Panc1 (cell line): ENCODE results near the gene PARP3. TPM values are rescaled to one million over a fixed set of nuclear protein-coding genes. Genes with fewer than 3 reads are reported as not detected.
A peak's percentile ranks its signal among the peaks of the same experiment; 100 is the strongest.
"Not testable (repeated sequence)": the region's sequence is repeated elsewhere in the genome, so short reads cannot be mapped to it uniquely, and the experiment has no call there.

Experiments
- ATAC-seq: fragments of 200-7000 bp; cut with Tn5 transposase; 2 replicates; pipeline ENCODE4 v1.9.1; 2020; ENCODE audit warnings: mild to moderate bottlenecking, moderate library complexity
- BruUV-seq: library from RNA; stranded (reverse); fragments of 400-500 nt; replicated peaks from 2 replicates; lab custom pipeline; 2021; lab: Mats Ljungman, UMichigan
- CTCF ChIA-PET: fragments of 300-600 bp; sonication (Branson Sonifier 250); formaldehyde crosslinking; loops from one replicate; lab custom pipeline; 2022; ENCODE audit warnings: antibody characterized with exemption; lab: Charles Lee
- POLR2A ChIA-PET: fragments of 300-600 bp; sonication (Branson Sonifier 250); formaldehyde crosslinking; loops from one replicate; lab custom pipeline; 2022; ENCODE audit warnings: antibody characterized with exemption; lab: Charles Lee
- DNase-seq: peaks from one replicate; pipeline ENCODE4 v3.0.0-alpha.2; 2010; ENCODE audit warnings: low read depth, low spot score
- H3K27ac ChIP-seq: 2 replicates; pipeline ENCODE4 v1.5.1; 2011; ENCODE audit warnings: mild to moderate bottlenecking, low read length, inconsistent platforms
- H3K27me3 ChIP-seq: fragments of 200-500 bp; sonication (Bioruptor generic); 2 replicates; pipeline ENCODE4 v1.6.0; 2014; ENCODE audit warnings: low read length, inconsistent platforms; ENCODE audit not compliant: control insufficient read depth, insufficient read depth
- H3K36me3 ChIP-seq: fragments of 200-500 bp; sonication (Bioruptor generic); 2 replicates; pipeline ENCODE4 v1.5.1; 2014; ENCODE audit warnings: inconsistent platforms, mild to moderate bottlenecking, low read length, moderate library complexity; ENCODE audit not compliant: control insufficient read depth, insufficient read depth
- H3K4me1 ChIP-seq: 2 replicates; pipeline ENCODE4 v1.5.1; 2011; ENCODE audit warnings: inconsistent platforms, mild to moderate bottlenecking, low read length, moderate library complexity; ENCODE audit not compliant: control insufficient read depth, insufficient read depth
- H3K4me3 ChIP-seq, 2 experiments: 2 replicates each; pipeline ENCODE4 v1.5.1; 2011 to 2012; ENCODE audit warnings: low read depth in 2 of 2, low read length in 2 of 2, mild to moderate bottlenecking in 2 of 2, inconsistent platforms in 1 of 2, moderate library complexity in 1 of 2
- H3K9me3 ChIP-seq: fragments of 200-500 bp; sonication (Bioruptor generic); 2 replicates; pipeline ENCODE4 v1.5.1; 2014; ENCODE audit warnings: low read depth, mild to moderate bottlenecking, inconsistent platforms, low read length, moderate library complexity; ENCODE audit not compliant: control insufficient read depth, insufficient read depth
- CTCF ChIP-seq: fragments of 450-650 bp; IDR thresholded peaks from 2 replicates; pipeline ENCODE4 v1.5.1; 2017; ENCODE audit warnings: mild to moderate bottlenecking
- POLR2AphosphoS5 ChIP-seq: IDR thresholded peaks from 2 replicates; pipeline ENCODE4 v1.6.1; 2012; ENCODE audit warnings: mild to moderate bottlenecking, low read depth, low read length, moderate library complexity
- REST ChIP-seq, 2 experiments: IDR thresholded peaks; 2 replicates each; pipeline ENCODE4 v1.6.1; 2011 to 2012; ENCODE audit warnings: low read depth in 2 of 2, control low read depth in 1 of 2, low read length in 1 of 2, mild to moderate bottlenecking in 1 of 2, moderate library complexity in 1 of 2; ENCODE audit not compliant: insufficient read depth in 1 of 2
- SIN3A ChIP-seq: IDR thresholded peaks from 2 replicates; pipeline ENCODE4 v1.6.1; 2012; ENCODE audit warnings: low read depth, mild to moderate bottlenecking, low read length, moderate library complexity, borderline replicate concordance; ENCODE audit not compliant: insufficient read depth
- TCF7L2 ChIP-seq: IDR thresholded peaks from 2 replicates; pipeline ENCODE4 v1.6.1; 2011; ENCODE audit warnings: mild to moderate bottlenecking, low read depth, low read length, inconsistent platforms
- in situ Hi-C: cut with HindIII; loops from 2 replicates; pipeline ENCODE4 v1.10.0; 2016; ENCODE audit warnings: low sequenced_read_pairs, low pct_unique_long_range_greater_than_20kb
- intact Hi-C: fragments of 100-400 bp; cut with micrococcal nuclease; formaldehyde crosslinking; loops from one replicate; pipeline ENCODE4 v1.10.0; 2022; ENCODE audit not compliant: unreplicated experiment
- total RNA-seq: library from RNA; stranded (reverse); gene quantifications from one replicate; pipeline ENCODE4 v1.2.1, GENCODE V29; 2021; ENCODE audit not compliant: unreplicated experiment

PARP3 gene
- total RNA-seq, 1 experiment from 2014 or later: 16.1 TPM

GRCh38 chr3:51928438-51928837, 13.7 kb upstream of the PARP3 start:
- DNase-seq: no peak
- Histone ChIP-seq H3K36me3 (no peaks in the 10 kb centered on the region), H3K9me3 (no peaks in the 10 kb centered on the region), H3K4me3 (no peak overlapping the region), H3K27me3 (no peaks in the 10 kb centered on the region), H3K4me1 (no peaks in the 10 kb centered on the region), H3K27ac (no peak overlapping the region)
- ChIA-PET CTCF (no interaction called here), POLR2A (no interaction called here)
- intact Hi-C loops (no loop called here), in situ Hi-C loops (no loop called here)
- no peak for ATAC-seq
- no TSS peak for BruUV-seq
- no peak for TF ChIP-seq REST (IDR thresholded peaks at IDR 0.05; ENCODE audit: insufficient read depth in 1 of 2, low read depth in 2 of 2, low read length in 1 of 2)
- no peak for TF ChIP-seq CTCF
- no peak for TF ChIP-seq TCF7L2
- no peak for TF ChIP-seq POLR2AphosphoS5
- no peak for TF ChIP-seq SIN3A

GRCh38 chr3:51928981-51929380, 13.2 kb upstream of the PARP3 start:
- H3K4me1 ChIP-seq, ATAC-seq, H3K36me3 ChIP-seq, POLR2A ChIA-PET, CTCF ChIA-PET, H3K27ac ChIP-seq, BruUV-seq, intact Hi-C loops, DNase-seq, H3K4me3 ChIP-seq, in situ Hi-C loops, H3K9me3 ChIP-seq, H3K27me3 ChIP-seq: not testable (repeated sequence)

GRCh38 chr3:51929420-51930003, 12.7 kb upstream of the PARP3 start:
- BruUV-seq: no TSS peak
- ChIA-PET POLR2A (no interaction called here), CTCF (no interaction called here)
- Histone ChIP-seq H3K36me3 (no peaks in the 10 kb centered on the region), H3K27me3 (no peaks in the 10 kb centered on the region), H3K4me3 (no peak overlapping the region), H3K4me1 (no peaks in the 10 kb centered on the region), H3K9me3 (no peaks in the 10 kb centered on the region), H3K27ac (no peak overlapping the region)
- in situ Hi-C loops: no loop called here
- no peak for TF ChIP-seq TCF7L2
- TF ChIP-seq REST (IDR thresholded peaks at IDR 0.05; ENCODE audit: insufficient read depth in 1 of 2, low read depth in 2 of 2, low read length in 1 of 2): peak; percentile 91 to 93
- no peak for DNase-seq
- intact Hi-C loops: no loop called here
- ATAC-seq: no peak
